ENCODE measurements around the gene SDR42E2. TPM values are rescaled to one million over a fixed set of nuclear protein-coding genes. Genes with fewer than 3 reads are reported as not detected.

The SDR42E2 gene
- total RNA-seq, 2 experiments from 2014 or later, result 0.29 TPM; not detected in 1

- POLR2A ChIA-PET, result no interaction called here
- TF ChIP-seq CTCF (conservative IDR thresholded peaks at IDR 0.05; ENCODE audit: low read length) (no peak), EZH2phosphoT487 (IDR thresholded peaks at IDR 0.05; ENCODE audit: borderline replicate concordance, low read depth, low read length) (no peak)
- H3K9me3 ChIP-seq (ENCODE audit: low read length), result 0 out of 2 replicates have a peak, but pooled peaks cover 3% of the 10 kb centered on the region
- H3K9me2 ChIP-seq (ENCODE audit: insufficient read depth, low read length), result no peaks in the 10 kb centered on the region
- H3K4me2 ChIP-seq (ENCODE audit: low read length), result no peak overlapping the region
- H3K27ac ChIP-seq (ENCODE audit: low read depth, low read length, poor library complexity, severe bottlenecking), result no peak overlapping the region
- H3K4me1 ChIP-seq (ENCODE audit: insufficient read depth, low read length, poor library complexity, severe bottlenecking), result no peaks in the 10 kb centered on the region
- no peaks in the 10 kb centered on the region for H4K20me1 ChIP-seq (ENCODE audit: insufficient read depth, low read length)
- H3K79me2 ChIP-seq (ENCODE audit: insufficient read depth, low read depth, low read length), result no peaks in the 10 kb centered on the region
- H3K36me3 ChIP-seq (ENCODE audit: insufficient read depth, low read length), result no peaks in the 10 kb centered on the region
- CTCF ChIA-PET (ENCODE audit: unreplicated experiment), result no interaction called here
- intact Hi-C loops (cut with micrococcal nuclease; ENCODE audit: unreplicated experiment), result no loop called here
- no peak overlapping the region for H2AFZ ChIP-seq (ENCODE audit: low read length)
- BruUV-seq (replicated peaks), result no TSS peak
- no peak for DNase-seq (ENCODE audit: low spot score)
- no peak overlapping the region for H3K4me3 ChIP-seq (ENCODE audit: low read depth, low read length, poor library complexity, severe bottlenecking)
These were observed 1.5 kb downstream of the SDR42E2 start for GRCh38 chr16:22163806-22164205.

- Histone ChIP-seq H3K9me2 (ENCODE audit: insufficient read depth, low read length) (no peaks in the 10 kb centered on the region), H4K20me1 (ENCODE audit: insufficient read depth, low read length) (no peaks in the 10 kb centered on the region), H2AFZ (ENCODE audit: low read length) (no peak overlapping the region), H3K9me3 (ENCODE audit: low read length) (0 out of 2 replicates have a peak, but pooled peaks cover 3% of the 10 kb centered on the region), H3K4me3 (ENCODE audit: low read depth, low read length, poor library complexity, severe bottlenecking) (no peak overlapping the region), H3K4me2 (ENCODE audit: low read length) (no peak overlapping the region), H3K36me3 (ENCODE audit: insufficient read depth, low read length) (no peaks in the 10 kb centered on the region), H3K4me1 (ENCODE audit: insufficient read depth, low read length, poor library complexity, severe bottlenecking) (no peaks in the 10 kb centered on the region), H3K79me2 (ENCODE audit: insufficient read depth, low read depth, low read length) (no peaks in the 10 kb centered on the region), H3K27ac (ENCODE audit: low read depth, low read length, poor library complexity, severe bottlenecking) (no peak overlapping the region)
- intact Hi-C loops (cut with micrococcal nuclease; ENCODE audit: unreplicated experiment), result no loop called here
- DNase-seq (ENCODE audit: low spot score), result no peak
- POLR2A ChIA-PET, result no interaction called here
- no TSS peak for BruUV-seq (replicated peaks)
- TF ChIP-seq EZH2phosphoT487 (IDR thresholded peaks at IDR 0.05; ENCODE audit: borderline replicate concordance, low read depth, low read length) (no peak), CTCF (conservative IDR thresholded peaks at IDR 0.05; ENCODE audit: low read length) (no peak)
- CTCF ChIA-PET (ENCODE audit: unreplicated experiment), result no interaction called here
These were observed 2.2 kb downstream of the SDR42E2 start for GRCh38 chr16:22164482-22164881.

DNA sequence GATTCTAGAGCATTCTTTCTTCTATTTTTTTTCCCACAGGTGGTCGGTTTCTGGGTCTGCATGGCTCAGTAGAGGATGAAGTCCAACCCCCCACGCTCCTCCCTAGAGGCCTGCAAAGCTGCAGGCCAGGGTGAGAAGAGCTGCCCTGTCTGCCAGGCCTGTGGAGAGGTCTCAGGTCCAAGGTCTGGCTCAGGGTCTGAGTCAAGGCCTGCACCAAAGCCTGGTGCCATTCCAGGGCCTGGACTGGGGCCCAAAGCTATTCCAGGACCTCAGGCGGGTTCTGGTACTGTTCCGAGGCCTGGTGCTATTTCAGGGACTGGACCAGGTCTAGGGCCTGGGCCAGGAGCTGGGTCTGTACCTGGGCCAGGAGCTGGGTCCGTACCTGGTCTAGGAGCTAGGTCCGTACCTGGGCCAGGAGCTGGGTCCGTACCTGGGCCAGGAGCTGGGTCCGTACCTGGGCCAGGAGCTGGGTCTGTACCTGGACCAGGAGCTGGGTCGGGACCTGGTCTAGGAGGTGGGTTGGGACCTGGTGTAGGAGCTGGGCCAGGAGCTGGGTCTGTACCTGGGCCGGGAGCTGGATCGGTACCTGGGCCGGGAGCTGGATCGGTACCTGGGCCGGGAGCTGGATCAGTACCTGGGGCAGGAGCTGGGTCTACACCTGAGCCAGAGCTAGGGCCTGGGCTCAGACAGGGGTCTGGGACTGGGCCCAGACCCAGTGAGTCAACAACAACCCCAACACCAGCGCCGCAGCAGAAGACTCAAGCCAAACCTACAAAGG lies 3.4 kb downstream of the SDR42E2 start:
- no peak overlapping the region for H3K27ac ChIP-seq (ENCODE audit: low read depth, low read length, poor library complexity, severe bottlenecking)
- no peaks in the 10 kb centered on the region for H3K9me2 ChIP-seq (ENCODE audit: insufficient read depth, low read length)
- TF ChIP-seq CTCF (conservative IDR thresholded peaks at IDR 0.05; ENCODE audit: low read length), result no peak
- no peak for TF ChIP-seq EZH2phosphoT487 (IDR thresholded peaks at IDR 0.05; ENCODE audit: borderline replicate concordance, low read depth, low read length)
- H4K20me1 ChIP-seq (ENCODE audit: insufficient read depth, low read length), result no peaks in the 10 kb centered on the region
- BruUV-seq (replicated peaks), result no TSS peak
- POLR2A ChIA-PET, result interaction anchor here (0.6 kb wide), 2 partner anchors 9 to 12 kb away, joined by 3 read pairs; no protein-coding TSS in a partner anchor
- DNase-seq (ENCODE audit: low spot score), result no peak
- H3K79me2 ChIP-seq (ENCODE audit: insufficient read depth, low read depth, low read length), result no peaks in the 10 kb centered on the region
- H3K9me3 ChIP-seq (ENCODE audit: low read length), result 0 out of 2 replicates have a peak, but pooled peaks cover 3% of the 10 kb centered on the region
- no peaks in the 10 kb centered on the region for H3K36me3 ChIP-seq (ENCODE audit: insufficient read depth, low read length)
- no peak overlapping the region for H2AFZ ChIP-seq (ENCODE audit: low read length)
- CTCF ChIA-PET (ENCODE audit: unreplicated experiment), result no interaction called here
- no peaks in the 10 kb centered on the region for H3K4me1 ChIP-seq (ENCODE audit: insufficient read depth, low read length, poor library complexity, severe bottlenecking)
- intact Hi-C loops (cut with micrococcal nuclease; ENCODE audit: unreplicated experiment), result no loop called here
- H3K4me3 ChIP-seq (ENCODE audit: low read depth, low read length, poor library complexity, severe bottlenecking), result no peak overlapping the region
- no peak overlapping the region for H3K4me2 ChIP-seq (ENCODE audit: low read length)
